T-helper 9 cell (primary cell): ENCODE data around the gene TCF23.
A peak's percentile ranks its signal among the peaks of the same experiment; 100 is the strongest.
"Not testable (repeated sequence)": the region's sequence is repeated elsewhere in the genome, so short reads cannot be mapped to it uniquely, and the experiment has no call there.

Source experiments
- DNase-seq: peaks from one replicate; pipeline ENCODE4 v3.0.0-alpha.2; 2020
- total RNA-seq, 2 donors: gene quantifications; one replicate each; lab custom pipeline; 2026; lab: John Stamatoyannopoulos, UW

Gene TCF23
- 0 reads per million in 2 donors for total RNA-seq

DNA sequence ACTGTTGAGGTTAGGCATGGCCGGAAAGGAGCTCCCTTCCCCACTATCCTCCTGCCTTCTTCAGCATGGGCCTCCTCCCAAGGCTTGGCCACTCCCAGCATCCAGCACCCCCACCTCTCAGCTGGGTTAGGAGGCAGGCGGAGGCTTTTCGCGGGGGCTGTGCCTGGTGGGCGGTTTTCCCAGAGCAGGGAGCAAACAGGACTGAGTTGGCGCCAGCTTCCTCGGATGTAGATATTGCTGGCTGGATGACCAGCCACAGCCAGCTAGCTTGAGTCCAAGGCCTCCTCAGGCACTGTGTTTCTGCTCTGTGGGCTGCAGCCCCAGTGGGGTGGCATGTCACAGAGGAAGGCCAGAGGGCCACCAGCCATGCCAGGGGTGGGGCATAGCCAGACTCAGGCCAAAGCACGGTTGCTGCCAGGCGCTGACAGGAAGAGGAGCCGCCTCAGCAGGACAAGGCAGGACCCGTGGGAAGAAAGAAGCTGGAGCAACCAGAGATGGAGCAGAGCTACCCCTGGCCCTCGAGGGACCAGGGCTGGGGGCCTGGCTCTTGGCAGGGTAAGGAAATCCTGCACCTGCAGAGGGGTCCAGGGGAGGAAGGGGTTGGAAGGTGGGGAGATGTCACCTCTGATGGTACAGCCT lies at the start of gene TCF23:
Gene TCF23, plus strand, starts transcription at position 204 of the 639 bp plus-strand sequence. Its CDS starts 130 bp downstream, at position 334.
- DNase-seq = no peak

DNA sequence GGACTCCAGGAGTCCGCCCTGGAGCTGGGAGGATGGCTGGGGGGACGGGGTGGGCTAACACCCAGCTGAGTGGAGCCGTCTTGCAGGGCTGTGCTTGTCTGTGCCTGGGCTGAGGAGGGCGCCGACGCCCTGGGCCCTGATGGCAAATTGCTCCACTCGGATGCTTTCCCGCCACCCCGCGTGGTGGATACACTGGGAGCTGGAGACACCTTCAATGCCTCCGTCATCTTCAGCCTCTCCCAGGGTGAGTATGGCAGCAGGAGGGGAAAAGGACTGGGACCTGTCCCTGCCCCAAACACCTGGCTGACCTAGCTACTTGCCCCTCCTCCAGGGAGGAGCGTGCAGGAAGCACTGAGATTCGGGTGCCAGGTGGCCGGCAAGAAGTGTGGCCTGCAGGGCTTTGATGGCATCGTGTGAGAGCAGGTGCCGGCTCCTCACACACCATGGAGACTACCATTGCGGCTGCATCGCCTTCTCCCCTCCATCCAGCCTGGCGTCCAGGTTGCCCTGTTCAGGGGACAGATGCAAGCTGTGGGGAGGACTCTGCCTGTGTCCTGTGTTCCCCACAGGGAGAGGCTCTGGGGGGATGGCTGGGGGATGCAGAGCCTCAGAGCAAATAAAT lies 49.4 kb upstream of the TCF23 start:
- no peak for DNase-seq

DNA sequence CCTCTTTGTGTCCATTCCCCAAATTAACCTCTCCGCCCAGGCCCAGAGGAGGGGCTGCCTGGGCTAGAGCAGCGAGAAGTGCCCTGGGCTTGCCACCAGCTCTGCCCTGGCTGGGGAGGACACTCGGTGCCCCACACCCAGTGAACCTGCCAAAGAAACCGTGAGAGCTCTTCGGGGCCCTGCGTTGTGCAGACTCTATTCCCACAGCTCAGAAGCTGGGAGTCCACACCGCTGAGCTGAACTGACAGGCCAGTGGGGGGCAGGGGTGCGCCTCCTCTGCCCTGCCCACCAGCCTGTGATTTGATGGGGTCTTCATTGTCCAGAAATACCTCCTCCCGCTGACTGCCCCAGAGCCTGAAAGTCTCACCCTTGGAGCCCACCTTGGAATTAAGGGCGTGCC lies 48.8 kb upstream of the TCF23 start:
- no peak for DNase-seq

- no peak for DNase-seq
Measured at GRCh38 chr2:27102329-27102728, 46.5 kb upstream of the TCF23 start.

- DNase-seq = no peak
Measured at GRCh38 chr2:27105981-27106380, 42.8 kb upstream of the TCF23 start.

DNA sequence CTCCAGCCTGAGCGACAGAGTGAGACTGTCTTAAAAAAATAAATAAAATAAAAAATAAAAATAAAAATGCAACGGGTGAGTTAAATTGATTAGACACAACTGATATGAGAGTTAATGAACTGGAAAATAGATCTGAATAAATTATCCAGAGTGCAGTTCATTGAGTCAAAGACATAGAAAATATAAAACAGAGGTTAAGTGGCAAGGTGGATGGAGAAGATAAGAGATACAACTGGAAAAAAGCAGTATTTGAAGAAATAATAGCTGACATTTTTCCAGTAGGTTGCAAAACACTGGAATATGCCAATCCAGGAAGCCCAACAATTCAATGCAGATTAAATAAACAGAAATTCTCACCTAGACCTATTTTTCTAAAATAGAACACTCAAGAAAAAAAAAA lies 40.6 kb upstream of the TCF23 start:
- no peak for DNase-seq

- no peak for DNase-seq
Measured at GRCh38 chr2:27109083-27109482, 39.7 kb upstream of the TCF23 start.

GRCh38 chr2:27110603-27111352 lies 38.0 kb upstream of the TCF23 start:
- not testable (repeated sequence) for DNase-seq

GRCh38 chr2:27111392-27112078 lies 37.3 kb upstream of the TCF23 start:
- DNase-seq = not testable (repeated sequence)

GRCh38 chr2:27115519-27115918 lies 33.3 kb upstream of the TCF23 start:
- no peak for DNase-seq

DNA sequence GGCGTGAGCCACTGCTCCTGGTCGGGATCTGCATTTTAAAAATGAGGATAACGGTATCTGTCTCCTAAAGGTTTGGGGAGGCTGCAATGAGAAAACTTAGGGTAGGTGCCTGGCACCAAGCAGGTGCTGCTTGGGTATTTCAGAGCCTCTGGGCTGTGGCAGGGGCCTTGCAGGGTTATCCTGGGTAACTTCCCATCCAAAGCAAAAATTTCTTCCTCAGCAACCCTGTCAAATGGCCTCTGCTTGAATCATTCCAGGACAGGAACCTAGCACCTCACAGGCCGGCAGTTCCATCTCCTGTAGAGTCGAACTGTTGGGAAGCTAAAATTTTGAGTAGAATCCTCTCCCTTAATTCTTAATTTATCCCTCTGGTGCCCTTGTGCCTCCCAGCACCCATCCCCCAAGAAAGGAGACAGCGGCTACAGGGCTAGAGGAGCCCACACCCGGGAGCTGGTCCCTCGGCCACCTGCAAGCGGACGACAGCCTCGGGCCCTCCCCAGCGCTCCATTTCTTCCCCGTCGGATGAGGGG lies 30.7 kb upstream of the TCF23 start:
- DNase-seq = no peak

GRCh38 chr2:27118525-27119329 lies 30.1 kb upstream of the TCF23 start, which contains the start of gene CGREF1:
TSS of gene CGREF1 (minus strand) at chr2:27119128. CDS start at chr2:27104366, 14,762 bp downstream.
- DNase-seq = no peak

GRCh38 chr2:27119330-27119670 lies 29.5 kb upstream of the TCF23 start:
- DNase-seq = not testable (repeated sequence)

- DNase-seq = no peak
Measured at GRCh38 chr2:27121906-27122305, 26.9 kb upstream of the TCF23 start.

DNA sequence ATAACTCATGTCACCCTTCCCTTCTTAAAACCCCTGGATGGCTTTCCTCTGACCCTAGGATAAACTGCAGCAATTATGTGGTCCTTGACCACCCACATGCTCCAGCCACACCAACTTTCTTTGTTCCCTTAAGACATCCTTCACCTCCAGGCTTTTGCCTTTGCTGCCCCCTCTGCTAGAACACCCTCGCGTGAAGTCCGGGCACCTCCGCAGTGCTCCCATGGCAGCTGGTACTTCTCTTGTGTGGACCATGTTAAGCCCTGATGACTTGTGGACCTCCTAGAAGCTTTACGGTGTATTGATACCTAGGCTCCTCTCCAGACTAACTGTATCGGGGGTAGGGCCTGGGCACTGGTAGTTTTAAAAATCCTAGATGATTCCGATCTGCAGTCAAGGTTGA lies 26.0 kb upstream of the TCF23 start:
- DNase-seq = no peak

- peak; percentile 56 for DNase-seq
Measured at GRCh38 chr2:27123302-27124150, 25.3 kb upstream of the TCF23 start, which contains the start of gene ABHD1. TSS of gene ABHD1 (plus strand) at chr2:27123815. CDS start at chr2:27123949, 134 bp downstream.

GRCh38 chr2:27125104-27125503 lies 23.7 kb upstream of the TCF23 start:
- DNase-seq = no peak

- DNase-seq = no peak
Measured at GRCh38 chr2:27126252-27126710, 22.5 kb upstream of the TCF23 start.

DNA sequence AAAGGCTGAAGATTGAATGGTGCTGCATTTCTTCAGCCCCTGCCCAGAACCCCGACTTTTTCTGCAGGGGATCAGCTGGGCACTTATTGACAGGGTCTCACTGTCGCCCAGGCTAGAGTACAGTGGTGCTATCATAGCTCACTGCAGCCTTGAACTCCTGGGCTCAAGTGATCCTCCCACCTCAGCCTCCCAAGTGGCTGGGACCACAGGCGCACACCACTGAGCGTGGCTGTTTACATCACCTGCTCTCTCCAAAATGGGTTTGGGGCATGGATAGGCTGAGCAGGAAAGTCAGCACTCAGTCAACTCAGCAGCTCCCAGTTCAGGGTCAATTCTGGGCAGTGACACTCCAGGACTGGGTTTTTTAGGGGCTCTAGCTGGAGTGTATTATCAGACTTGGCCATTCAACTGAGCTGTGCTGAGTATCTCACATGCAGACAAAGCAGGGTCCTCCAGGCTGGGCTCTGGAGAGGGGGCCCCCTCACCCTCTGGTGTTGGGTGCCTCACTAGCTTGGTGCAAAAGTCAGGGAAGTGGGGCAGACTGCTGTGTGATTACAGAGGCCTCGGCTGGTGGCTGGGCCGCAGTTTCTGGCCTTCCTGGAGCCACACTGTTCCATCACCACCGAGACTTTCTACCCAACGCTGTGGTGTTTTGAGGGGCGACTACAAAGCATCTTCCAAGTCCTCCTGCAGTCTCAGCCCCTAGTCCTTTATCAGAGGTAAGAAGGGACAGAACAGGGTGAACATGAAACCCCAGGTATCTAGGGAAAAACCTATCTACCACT lies 20.7 kb upstream of the TCF23 start:
- DNase-seq = no peak
